Erythroblast (primary cell): ENCODE results near the gene LMNTD1.
"Not testable (repeated sequence)": the region's sequence is repeated elsewhere in the genome, so short reads cannot be mapped to it uniquely, and the experiment has no call there.

Experiments used
- DNase-seq, 2 experiments: peaks; one replicate each; lab custom pipeline; 2025; lab: John Stamatoyannopoulos, UW
- GATA1 ChIP-seq: IDR thresholded peaks from 2 replicates; pipeline ENCODE4 v1.6.1; 2011; ENCODE audit warnings: low read depth, mild to moderate bottlenecking, control low read depth, low read length, moderate library complexity
- POLR2A ChIP-seq: IDR thresholded peaks from 2 replicates; pipeline ENCODE4 v1.6.1; 2011; ENCODE audit warnings: mild to moderate bottlenecking, low read length

The LMNTD1 gene

DNA sequence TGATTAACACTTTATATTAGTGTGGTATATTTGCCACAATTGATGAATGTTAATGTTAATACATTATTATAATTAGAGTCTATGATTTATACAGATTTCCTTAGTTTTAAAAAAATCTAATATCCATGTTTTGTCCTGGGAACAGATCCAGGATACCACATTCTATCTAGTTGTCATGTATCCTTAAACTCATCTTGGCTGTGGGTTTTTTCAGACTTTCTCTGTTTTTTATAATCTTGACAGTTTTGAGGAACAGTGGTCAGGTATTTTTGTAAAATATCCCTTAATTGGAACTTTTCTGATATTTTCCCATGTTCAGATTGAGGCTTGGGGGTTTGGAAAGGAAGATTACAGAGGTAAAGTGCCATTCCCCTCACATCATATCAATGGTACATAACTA, 104.1 kb downstream of the LMNTD1 start:
- no peak for DNase-seq
- TF ChIP-seq GATA1 (no peak), POLR2A (no peak)

DNA sequence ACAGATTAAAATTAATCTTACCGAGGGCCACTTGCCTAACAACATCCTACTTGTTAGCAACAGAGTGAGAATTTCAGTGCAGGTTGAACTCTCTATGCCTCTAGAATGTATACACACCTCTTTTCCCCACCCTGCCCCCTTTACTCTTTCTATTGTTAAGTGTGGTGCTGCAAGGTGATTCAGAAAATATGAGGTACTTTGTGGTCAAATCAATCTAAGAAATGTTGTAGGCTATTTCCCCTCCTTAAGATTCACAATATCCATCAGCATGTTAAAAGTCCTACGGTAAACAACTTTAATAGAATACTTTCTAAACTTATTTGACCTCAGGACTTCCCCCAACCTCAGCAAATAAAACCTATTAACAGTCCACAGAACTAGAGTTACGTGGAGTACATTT, 106.0 kb downstream of the LMNTD1 start:
- no peak for DNase-seq
- TF ChIP-seq POLR2A (no peak), GATA1 (no peak)

DNA sequence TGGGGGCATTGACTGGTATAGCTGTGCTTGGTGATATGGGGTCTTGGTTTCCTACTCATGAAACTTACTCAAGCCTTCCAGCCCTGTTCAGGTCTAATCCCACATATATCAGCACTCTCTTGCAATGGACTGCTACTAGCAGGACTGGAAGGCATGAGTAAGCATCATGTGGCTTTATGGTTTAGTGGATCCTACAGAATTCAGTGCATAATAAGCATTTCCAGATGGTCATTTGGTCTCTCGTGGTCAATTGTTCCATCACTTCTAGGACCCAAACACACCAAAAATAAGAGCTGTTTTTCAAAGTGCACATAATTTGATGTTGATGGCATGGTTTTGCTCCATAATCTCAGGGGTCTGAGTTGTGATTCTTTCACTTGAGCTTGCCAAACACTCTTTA, 114.4 kb downstream of the LMNTD1 start:
- no peak for DNase-seq

DNA sequence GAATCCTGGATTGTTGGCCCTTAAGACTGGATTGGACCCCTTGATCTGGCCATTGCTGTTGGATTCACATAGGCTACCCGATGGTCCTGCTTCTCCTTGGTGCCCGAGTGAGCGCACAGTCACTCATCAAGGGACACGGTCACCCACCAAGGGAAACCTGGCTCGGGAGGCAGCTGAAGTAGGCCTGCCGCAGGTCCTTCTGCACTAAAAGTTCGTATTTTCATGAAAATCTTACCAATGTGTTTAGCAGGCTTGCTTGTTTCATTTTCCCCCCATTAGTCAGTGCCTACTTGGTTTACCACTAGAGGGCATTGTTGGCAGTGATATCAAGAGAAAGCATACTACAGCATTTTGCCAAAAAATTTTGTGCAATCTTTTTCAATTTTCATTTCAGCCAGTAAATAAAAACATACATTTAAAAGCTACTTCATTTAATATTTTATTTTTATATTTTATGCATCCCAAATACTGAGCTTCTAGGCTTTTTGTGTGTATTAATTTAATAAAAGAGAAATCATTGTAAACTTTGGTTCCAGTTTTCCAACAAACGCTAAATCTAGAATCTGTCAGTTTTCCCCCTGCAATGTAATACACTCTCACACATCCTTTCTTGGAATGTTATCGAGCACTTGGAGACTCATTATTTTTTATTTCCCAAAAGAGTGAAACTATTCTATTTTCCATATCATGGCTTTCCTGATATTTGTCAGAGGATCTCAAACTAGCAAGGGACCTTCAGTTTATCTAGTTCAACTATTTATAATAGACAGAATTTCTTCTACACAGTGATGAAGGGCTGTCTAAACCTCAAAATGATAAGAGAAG, 116.7 kb downstream of the LMNTD1 start:
- no peak for TF ChIP-seq POLR2A
- TF ChIP-seq GATA1, result no peak
- DNase-seq, result peak; percentile 54 to 65

More for the DNA sequence above, 114.4 kb downstream of the LMNTD1 start:
- TF ChIP-seq GATA1 (no peak), POLR2A (no peak)

DNA sequence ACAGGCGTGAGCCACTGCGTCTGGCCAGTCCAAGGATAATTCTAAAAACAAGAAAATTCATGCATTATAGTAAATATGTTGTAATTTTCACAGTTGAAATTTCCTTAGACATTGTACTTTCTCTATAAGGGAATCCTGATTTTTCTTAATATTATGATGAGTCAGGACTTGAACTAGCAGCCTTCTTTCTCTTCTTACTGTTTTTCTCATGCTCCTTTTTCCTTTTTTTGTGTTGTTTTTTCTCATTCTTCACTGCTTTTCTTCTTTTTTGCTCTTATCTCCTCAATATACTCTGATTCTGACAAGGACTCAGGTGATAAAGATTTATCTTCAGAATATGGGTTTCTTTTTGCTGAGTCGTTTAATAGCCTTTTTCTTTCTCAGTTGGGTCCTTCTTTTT, 117.7 kb downstream of the LMNTD1 start:
- no peak for DNase-seq

DNA sequence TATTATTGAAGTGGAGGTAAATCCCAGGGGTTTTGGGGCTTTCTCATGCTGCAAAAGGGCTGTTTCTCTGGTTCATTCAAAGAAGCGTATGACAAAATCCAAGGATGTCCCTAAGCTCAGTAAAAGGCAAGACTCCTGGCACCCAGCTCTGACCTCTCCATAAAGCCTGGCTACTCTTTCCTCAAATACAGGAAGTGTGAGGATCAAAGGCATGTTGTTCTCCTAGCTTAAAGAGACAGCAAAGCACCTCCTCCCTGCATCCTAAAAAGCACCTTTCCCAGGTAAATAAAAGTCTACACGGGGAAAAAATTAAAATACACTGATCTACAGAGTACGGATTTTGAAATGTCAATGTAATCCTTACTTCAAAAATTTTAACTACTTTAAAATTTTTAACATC, 118.6 kb downstream of the LMNTD1 start:
- TF ChIP-seq POLR2A, result no peak
- no peak for TF ChIP-seq GATA1
- DNase-seq, result no peak

More for the DNA sequence above, 117.7 kb downstream of the LMNTD1 start:
- no peak for TF ChIP-seq GATA1
- TF ChIP-seq POLR2A, result no peak

DNA sequence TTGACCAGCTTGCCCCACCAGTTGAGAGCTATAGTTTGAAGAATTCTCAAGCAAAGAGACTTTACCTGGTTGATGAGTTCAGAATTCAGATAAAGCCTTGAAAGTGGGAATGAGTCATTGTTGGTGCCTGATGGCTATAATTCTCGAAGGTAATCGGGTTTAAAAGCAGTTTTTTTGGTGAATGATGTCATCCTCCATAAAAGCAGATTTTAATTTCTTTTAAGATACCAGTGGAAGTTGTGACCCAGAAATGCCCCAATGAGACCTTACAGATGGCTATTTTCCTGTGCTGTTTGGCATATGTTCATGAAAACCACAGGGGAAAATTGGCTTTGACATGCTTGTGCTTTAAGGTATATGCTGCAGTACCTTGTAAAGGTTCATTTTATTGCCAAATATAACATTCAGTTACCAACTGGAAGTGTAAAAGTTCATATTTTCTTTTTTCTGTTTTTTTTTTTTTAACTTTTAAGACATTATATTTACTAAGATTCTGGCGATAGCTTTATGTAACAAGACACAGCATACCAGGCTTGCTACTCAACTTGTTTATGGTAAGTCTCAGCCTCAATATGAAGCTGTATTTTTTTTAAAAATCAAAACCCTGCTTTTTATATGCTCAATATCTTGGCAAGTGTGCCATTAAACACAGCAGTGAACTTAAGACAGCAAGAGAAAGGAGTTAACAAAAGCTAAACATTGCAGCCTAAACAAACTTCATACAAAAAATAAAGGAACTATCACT, 119.3 kb downstream of the LMNTD1 start:
- TF ChIP-seq GATA1 (no peak), POLR2A (no peak)

DNA sequence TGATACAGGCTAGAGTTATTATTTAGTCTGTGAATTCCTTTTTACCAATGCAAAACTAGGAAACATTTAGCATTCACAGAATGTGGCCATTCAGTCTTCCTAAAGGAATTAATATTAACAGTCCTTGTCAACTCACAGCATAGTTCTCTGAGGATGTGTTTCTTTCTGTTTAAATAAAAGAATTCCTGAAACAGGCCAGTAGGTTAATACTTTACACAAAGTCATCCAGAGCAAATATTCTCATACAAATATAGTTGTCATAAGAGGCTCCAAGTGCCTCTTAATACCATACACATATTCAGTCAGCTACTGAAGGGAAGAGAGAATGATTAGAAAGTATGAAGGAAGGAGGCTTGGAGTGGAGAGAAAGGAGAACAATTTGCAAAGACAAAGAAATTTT, 120.1 kb downstream of the LMNTD1 start:
- TF ChIP-seq POLR2A, result no peak
- TF ChIP-seq GATA1, result no peak
- DNase-seq, result no peak

More for the DNA sequence above, 119.3 kb downstream of the LMNTD1 start:
- no peak for DNase-seq

DNA sequence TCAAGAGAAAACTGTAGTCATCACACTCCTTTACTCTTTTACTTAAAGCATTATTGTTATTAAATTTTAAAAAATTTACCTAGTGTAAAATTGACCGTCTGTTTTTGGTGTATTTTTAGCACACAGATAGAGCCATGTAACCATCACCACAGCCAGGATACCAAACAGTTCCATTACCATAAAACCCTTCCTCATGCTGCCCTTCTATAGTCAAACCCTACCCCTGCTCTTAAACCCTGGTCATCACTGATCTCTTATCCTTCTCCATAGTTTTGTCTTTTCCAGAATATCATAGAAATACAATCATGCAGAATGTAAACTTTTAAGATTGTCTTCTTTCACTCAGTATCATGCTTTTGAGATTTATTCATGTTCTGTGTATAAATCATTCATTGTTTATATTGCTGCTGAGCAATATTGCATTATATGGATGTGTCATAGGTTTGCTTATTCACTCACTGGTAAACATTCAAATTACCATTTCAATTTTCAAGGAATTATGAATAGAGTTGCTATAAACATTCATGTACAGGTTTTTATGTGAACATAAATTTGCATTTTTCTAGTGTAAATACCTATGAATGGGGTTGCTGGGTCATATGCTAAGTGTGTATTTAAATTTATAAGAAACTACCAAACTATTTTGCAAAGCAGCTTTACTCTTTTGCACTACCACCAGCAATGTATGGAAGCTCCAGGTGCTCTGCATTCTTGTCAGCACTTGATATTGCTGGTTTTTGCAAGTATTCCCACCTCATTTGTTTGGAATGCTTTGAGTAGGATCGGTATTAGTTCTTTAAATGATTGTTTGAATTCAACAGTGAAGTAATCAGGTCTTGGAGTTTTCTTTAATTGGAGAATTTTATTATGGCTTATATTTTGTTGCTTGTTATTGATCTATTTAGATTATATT, 125.5 kb downstream of the LMNTD1 start:
- DNase-seq, result no peak
- no peak for TF ChIP-seq POLR2A
- TF ChIP-seq GATA1, result no peak

DNA sequence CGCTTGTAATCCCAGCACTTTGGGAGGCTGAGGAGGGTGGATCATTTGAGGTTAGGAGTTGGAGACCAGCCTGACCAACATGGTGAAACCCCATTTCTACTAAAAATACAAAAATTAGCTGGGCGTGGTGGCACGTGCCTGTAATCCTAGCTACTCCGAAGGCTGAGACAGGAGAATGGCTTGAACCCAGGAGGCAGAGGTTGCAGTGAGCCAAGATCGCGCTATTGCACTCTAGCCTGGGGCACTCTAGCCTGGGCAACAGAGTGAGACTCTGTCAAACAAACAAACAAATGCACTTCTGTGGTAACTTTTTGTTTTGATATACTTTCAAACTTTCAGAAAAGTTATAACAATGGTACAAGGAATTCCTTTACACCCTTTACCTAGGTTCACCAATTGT, 126.3 kb downstream of the LMNTD1 start:
- DNase-seq, result not testable (repeated sequence)
